GM12892 (cell line): ENCODE data around the gene PI4K2B.
A peak's percentile ranks its signal among the peaks of the same experiment; 100 is the strongest.
"Not testable (repeated sequence)": the region's sequence is repeated elsewhere in the genome, so short reads cannot be mapped to it uniquely, and the experiment has no call there.

Experiments
- DNase-seq: peaks from one replicate; pipeline ENCODE4 v3.0.0; 2011; ENCODE audit not compliant: insufficient read length
- FAIRE-seq: peaks from 2 replicates; lab custom pipeline; 2011; peaks lifted over from hg19 to GRCh38; lab: Jason Lieb, UNC
- POLR2A ChIP-seq: IDR thresholded peaks from 2 replicates; pipeline ENCODE4 v1.6.1; 2011; ENCODE audit warnings: low read depth, low read length, control low read depth
- POLR2AphosphoS5 ChIP-seq: IDR thresholded peaks from 2 replicates; pipeline ENCODE4 v1.6.1; 2011; ENCODE audit warnings: low read depth, low read length, control low read depth
- TAF1 ChIP-seq: IDR thresholded peaks from 2 replicates; pipeline ENCODE4 v1.6.1; 2011; ENCODE audit warnings: low read depth, mild to moderate bottlenecking, control low read depth, low read length, borderline replicate concordance

Gene PI4K2B

GRCh38 chr4:25310066-25310802, 76.4 kb downstream of the PI4K2B start:
- DNase-seq (no peak), FAIRE-seq (no peak)
- no peak for TF ChIP-seq POLR2AphosphoS5
- 0 out of 2 replicates have a peak, but pooled peaks have one; percentile 10 for TF ChIP-seq TAF1

GRCh38 chr4:25310803-25311166, 77.0 kb downstream of the PI4K2B start:
- FAIRE-seq: no peak
- DNase-seq: no peak
- TF ChIP-seq TAF1: no peak
- TF ChIP-seq POLR2A: no peak
- TF ChIP-seq POLR2AphosphoS5: no peak

- peak; percentile 98 for FAIRE-seq
- peak; percentile 86 for TF ChIP-seq POLR2AphosphoS5
- TF ChIP-seq POLR2A: peak; percentile 86
- peak; percentile 94 for TF ChIP-seq TAF1
Measured at GRCh38 chr4:25312496-25313200, 78.8 kb downstream of the PI4K2B start, which contains the start of gene ZCCHC4. TSS of gene ZCCHC4 (plus strand) at chr4:25312774. CDS start at chr4:25312810, 36 bp downstream.

GRCh38 chr4:25313201-25313895, 79.5 kb downstream of the PI4K2B start:
- DNase-seq: no peak
- FAIRE-seq: no peak
- no peak for TF ChIP-seq POLR2A
- TF ChIP-seq TAF1: no peak

More at GRCh38 chr4:25312496-25313200, 78.8 kb downstream of the PI4K2B start, which contains the start of gene ZCCHC4:
- DNase-seq: peak; percentile 48

- TF ChIP-seq TAF1 (no peak), POLR2AphosphoS5 (no peak), POLR2A (no peak)
- FAIRE-seq: no peak
- DNase-seq: no peak
Measured at GRCh38 chr4:25320336-25320735, 86.5 kb downstream of the PI4K2B start.

GRCh38 chr4:25320773-25321172, 86.9 kb downstream of the PI4K2B start:
- DNase-seq: no peak
- FAIRE-seq: no peak
- TF ChIP-seq POLR2AphosphoS5 (no peak), TAF1 (no peak), POLR2A (no peak)

GRCh38 chr4:25321703-25322102, 87.9 kb downstream of the PI4K2B start:
- FAIRE-seq: no peak
- DNase-seq: no peak
- TF ChIP-seq TAF1 (no peak), POLR2A (no peak), POLR2AphosphoS5 (no peak)

- not testable (repeated sequence) for FAIRE-seq, DNase-seq
Measured at GRCh38 chr4:25328463-25328862, 94.6 kb downstream of the PI4K2B start.
